Measurements from ENCODE around the gene DLG5.

GRCh38 chr10:77869626-77870420 lies 56.7 kb downstream of the DLG5 start:
- no peak for TF ChIP-seq CTCF (IDR thresholded peaks at IDR 0.05; ENCODE audit: insufficient read depth, low read depth, low read length)
- no peak for TF ChIP-seq EZH2 (IDR thresholded peaks at IDR 0.05; ENCODE audit: insufficient read depth, low read length)

All from astrocyte (in vitro differentiated cells and primary cell).